CD4-positive, alpha-beta T cell treated with Interleukin-12 subunit alpha and Interleukin-12 subunit beta, for 1 hour (primary cell): ENCODE results near the gene TLX1.

Experiments
- DNase-seq: peaks from one replicate; pipeline ENCODE4 v3.0.0-alpha.2; 2020

The TLX1 gene

DNA sequence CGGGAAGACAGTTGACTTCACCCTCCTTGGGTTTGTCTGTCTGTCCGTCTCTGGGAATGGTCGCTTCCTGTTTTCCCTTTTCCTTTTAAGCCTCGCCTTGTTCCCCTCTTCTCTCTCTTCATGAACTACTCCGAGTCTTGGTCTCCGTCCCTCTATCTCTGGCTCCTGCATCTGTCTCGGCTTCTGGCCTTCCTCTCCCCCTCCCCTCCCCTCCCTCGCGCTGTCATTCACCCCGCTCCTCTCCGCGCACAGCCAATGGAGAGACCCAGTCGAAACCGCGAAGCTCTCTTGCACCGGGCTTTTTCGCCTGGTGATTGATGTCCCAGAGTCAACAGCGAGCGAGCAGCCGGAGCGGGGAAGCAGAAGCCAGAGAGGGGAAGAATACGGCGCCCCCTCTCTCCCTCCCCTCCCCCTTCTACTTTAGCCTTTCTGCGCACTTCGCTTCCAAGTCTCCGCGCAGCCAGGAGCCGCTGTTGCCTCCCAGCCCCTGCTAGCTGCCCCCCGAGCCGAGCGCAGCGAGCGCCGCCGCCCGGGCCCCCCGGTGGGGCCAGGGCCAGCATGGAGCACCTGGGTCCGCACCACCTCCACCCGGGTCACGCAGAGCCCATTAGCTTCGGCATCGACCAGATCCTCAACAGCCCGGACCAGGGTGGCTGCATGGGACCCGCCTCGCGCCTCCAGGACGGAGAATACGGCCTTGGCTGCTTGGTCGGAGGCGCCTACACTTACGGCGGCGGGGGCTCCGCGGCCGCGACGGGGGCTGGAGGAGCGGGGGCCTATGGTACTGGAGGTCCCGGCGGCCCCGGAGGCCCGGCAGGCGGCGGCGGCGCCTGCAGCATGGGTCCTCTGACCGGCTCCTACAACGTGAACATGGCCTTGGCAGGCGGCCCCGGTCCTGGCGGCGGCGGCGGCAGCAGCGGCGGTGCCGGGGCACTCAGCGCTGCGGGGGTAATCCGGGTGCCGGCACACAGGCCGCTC is at the start of gene TLX1:
TSS of gene TLX1 (plus strand) at position 317 of the 978 bp plus-strand sequence. CDS start at position 559, 242 bp downstream.
- DNase-seq = no peak

- DNase-seq = no peak
These were observed 45.3 kb upstream of the TLX1 start for GRCh38 chr10:101085846-101086245.

DNA sequence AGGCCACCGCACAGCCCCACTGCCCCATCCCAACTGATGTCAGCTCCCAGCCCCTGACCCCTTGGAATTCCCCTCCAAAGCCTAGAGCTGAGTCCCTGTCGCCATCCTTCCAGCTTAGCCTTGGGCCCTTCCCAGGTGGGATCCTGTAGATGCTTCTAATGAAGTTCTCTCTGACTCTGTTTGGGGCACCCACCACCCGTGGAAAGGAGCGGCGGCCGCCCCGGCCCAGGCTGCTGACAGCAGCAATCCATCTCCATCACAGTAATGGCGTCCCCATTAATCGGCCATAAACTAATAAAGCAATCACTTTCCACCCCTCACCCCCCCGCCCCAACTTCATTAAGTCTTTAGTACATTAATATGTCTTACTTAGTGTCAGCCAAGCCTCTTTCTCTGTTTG is 43.7 kb upstream of the TLX1 start:
- no peak for DNase-seq

DNA sequence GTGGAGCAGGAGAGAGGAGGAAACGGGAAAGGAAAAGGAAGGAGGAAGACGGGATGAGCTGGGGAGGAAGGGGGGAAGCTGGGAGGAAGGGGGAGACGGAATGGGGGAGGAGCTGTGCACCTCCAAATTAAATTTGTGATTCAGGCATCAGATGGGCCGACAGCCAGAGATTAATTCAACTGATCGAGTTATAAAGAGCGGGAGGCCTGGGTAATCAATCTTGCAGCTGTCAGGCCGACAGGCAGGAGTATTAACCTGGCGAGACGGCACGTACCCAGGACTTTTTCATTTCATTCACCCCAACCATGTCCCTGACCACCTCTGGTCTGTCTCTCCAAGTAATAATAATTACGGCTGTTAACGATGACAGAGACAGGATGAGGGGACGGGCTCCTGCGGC is 43.1 kb upstream of the TLX1 start:
- DNase-seq = no peak

- DNase-seq = no peak
These were observed 41.4 kb upstream of the TLX1 start for GRCh38 chr10:101089520-101090299.

DNA sequence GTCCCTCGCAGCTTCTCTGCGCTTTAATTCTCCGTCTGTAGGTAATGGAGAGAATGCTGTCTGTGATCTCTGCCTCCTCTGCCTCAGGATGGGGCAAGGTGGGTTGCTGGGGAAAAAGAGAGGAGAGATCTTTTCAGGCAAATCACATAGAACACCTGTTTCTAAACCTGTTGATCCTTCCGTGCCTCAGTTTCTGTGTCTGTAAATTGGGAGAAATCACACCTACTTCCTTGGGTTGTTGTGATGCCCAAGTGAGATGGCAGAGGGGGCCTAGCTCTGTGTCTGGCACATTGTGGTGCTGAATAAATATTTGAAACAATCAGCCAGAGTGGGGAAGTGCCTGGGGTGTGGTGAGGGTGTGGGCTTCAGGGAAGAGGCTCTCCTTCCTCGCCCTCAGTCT is 40.5 kb upstream of the TLX1 start:
- no peak for DNase-seq

DNA sequence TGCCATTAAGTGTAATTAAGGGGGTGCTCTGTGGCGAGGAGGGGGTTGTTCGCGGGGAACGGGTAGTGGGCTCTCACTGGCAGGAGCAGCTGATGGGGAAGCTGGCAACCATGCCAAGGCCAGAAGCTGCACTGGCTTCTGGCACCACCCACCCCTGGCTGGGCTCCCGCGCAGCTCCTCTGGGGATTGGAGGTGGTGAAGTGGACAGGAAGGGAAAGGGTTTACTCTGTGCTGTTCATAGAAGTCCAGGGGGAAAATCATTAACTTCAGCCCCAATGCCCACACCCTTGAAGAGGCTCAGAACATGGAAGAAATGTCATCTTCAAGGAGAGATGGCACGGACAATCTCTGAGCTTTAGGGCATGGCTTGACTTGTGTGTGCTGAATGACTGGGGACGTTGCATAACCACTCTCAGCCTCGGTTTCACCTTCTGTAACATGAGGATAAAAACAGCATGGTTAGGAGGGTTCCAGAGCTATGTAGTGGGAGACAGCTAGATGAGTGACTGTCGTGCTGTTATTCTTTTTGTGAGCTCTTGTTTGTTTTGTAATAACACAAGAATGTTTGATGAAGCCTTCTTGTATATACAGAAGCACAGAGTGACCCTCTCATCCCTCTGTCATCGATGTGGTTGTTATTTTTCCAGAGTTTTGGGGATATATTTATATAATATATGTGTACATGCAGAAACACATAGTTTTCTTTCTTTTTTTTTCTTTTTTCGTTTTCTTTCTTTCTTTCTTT is 39.4 kb upstream of the TLX1 start:
- DNase-seq = no peak

GRCh38 chr10:101092881-101093354 is 38.2 kb upstream of the TLX1 start:
- no peak for DNase-seq

DNA sequence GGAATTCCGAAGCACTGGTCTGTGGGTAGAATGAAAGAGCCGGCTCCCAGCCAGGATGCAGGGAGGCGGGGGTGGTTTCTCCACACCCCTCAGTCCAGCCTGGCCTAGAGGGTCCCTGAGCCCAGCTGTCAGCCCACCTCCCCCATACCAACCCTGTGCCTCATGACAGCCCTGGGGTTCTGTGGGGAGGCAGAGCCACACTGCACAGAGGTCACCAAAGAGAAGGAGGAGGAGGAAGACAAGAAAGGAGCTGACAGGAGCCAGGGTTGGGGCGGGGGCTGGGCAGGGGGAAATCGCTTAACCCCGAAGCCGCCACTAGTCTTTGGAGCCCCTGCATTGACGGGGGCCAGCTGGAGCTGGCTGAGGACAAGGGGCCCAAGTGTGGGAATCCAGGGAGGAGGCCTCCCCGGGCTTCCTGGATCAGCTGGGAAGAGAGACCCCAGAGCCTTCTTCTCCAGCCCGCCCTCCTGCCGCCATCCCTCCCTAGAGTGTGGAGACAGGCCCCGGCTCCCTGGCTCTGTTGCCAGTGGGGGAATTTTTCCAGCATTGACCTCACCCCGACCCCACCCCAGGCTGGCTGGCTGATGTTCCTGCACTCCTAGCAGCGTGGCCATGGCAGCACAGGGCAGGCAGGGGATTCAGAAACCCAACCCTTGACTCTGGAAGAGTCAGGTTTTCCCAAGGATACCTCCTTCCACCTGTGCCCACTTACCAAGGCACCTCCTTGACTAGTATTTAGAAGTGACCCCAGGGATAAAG is 36.8 kb upstream of the TLX1 start:
- DNase-seq = no peak

- DNase-seq = no peak
These were observed 36.1 kb upstream of the TLX1 start for GRCh38 chr10:101095004-101095403.

DNA sequence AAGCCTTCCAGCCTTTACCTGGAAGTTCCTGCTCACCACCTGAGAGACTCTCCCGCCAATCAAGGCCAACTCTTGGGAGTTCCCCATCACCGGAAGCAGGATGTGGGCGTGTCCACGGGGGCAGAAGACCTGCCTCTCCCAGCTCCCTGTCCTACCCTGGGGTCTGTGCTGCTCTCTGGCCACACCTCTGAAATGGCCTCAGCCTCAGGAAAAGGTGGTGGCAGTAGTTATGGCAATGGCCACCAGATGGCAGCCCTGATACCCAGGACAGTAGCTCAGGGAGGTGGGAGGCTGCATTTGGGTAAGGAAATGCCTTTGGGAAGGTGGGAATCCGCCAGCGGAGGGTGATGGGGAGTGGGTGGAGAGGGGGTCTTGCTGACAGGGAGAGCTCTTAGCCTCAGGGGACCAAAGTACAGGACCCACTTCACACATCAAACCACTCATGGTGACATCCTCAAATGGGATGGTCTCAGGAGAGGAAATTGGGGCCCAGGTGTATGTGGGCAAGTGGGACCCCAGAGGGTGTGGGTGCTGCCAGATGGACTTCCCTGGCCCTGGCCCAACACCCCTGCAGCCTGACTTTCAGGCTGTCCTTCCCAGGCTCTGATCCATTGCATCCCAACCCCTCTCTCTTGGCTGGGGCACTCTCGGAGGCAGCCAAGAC is 35.4 kb upstream of the TLX1 start:
- peak; percentile 70 for DNase-seq

- no peak for DNase-seq
These were observed 34.7 kb upstream of the TLX1 start for GRCh38 chr10:101096378-101096777.

- no peak for DNase-seq
These were observed 33.2 kb upstream of the TLX1 start for GRCh38 chr10:101097881-101098280.

- DNase-seq = no peak
These were observed 31.2 kb upstream of the TLX1 start for GRCh38 chr10:101099901-101100300.

DNA sequence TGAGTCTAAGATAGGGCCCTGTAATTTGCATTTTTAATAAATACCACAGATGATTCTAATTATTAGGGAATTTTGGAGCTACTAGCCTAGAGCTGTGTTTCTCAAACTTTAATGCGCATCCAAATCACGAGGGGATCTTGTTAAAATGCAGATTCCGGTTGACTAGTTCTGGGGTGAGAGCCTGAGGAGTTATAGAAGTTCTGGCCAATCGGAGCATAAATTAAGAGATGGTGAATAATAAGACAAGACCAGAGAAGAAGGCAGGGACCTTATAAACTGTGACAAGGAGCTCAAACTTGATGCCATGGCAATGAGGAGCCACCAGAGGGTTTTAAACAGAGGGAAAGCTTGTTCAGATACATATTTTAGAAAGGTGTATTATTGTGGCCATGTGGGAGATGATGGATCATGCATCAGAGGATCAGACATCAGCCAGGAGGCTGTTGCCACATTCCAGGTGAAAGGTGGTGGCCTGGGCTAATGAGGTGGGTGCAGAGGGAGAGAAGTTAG is 29.7 kb upstream of the TLX1 start:
- DNase-seq = no peak

DNA sequence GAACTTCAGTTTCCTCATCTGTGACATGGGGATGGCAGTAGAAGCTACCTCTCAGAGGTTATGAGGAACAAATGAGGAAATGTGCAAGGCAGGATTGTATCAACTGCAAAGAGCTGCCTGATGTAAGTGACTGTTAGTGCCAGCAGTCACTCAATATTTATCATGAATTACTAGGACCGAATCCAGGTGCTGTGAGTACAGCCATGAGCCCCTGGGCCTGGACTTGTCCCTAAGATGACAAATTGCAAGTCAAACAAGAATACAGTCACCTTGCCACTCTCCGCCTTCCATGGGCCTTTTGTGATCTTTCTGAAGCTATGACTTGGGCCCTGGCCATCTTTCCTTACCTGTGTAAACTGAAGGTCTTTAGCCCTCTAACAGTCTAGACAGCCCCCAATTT is 27.7 kb upstream of the TLX1 start:
- no peak for DNase-seq

GRCh38 chr10:101106351-101106750 is 24.7 kb upstream of the TLX1 start:
- DNase-seq = no peak

GRCh38 chr10:101107771-101108170 is 23.3 kb upstream of the TLX1 start:
- no peak for DNase-seq

DNA sequence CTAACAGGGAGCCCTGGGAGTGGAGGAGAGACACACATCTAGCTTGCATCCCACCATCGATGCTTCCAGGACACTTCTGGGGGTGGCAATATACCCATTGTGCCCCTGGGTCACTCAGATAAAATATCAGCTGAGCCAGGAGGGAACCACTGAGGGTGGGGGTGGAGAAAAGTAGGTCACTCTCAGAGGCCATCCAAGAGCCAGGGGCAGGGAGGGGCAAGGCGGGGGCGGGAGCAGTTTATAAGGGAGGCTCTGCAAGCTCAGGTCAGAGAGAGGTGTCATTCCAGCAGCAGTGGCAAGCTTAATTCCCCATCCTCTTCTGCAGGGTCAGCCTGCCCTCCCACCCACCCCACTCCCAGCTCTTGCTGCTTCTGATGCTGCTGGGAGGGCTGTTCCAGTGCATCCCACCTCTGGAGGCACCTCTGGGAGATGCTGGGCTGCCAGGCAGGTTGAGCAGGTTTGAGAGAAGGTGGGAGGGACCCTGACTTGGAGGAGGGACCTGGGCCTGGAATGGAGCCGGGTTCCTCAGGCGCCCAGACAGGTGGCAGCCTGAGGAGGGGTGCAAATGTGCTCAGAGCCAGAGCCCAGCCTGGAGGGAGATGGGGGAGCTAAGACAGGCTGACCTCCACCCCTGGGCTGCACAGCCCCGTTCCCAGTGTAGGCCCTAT is 20.1 kb upstream of the TLX1 start:
- DNase-seq = no peak

DNA sequence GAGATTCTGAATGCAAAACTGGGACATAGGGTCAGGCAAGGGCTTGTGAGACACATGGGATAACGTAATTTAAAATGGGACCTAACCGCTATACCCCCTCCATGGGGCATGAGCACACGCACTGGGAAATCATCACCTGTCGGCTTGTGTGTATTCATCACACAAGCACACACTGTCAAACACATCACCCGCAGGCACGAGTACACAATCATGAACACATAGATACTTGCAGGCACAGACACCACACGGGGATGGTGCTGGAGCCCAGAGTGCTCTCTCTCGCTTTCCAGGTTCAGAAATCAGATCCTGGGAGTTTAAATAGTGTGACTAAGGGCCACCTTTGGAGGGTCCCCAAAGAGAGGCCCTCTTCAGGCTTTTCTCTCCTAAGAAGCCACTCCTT is 19.6 kb upstream of the TLX1 start:
- no peak for DNase-seq
